Neural crest cell (in vitro differentiated cells): ENCODE results near the gene KIRREL1. TPM values are rescaled to one million over a fixed set of nuclear protein-coding genes. Genes with fewer than 3 reads are reported as not detected.

ENCODE experiments used
- DNase-seq: peaks from one replicate; pipeline ENCODE4 v3.0.0; 2021; ENCODE audit warnings: low read depth, mixed read lengths, low spot score
- H3K27ac Mint-ChIP-seq: one replicate; pipeline ENCODE4 v1.8.0; 2021; ENCODE audit warnings: mild to moderate bottlenecking, mixed read lengths; ENCODE audit not compliant: unreplicated experiment
- H3K27me3 Mint-ChIP-seq: 2 replicates; pipeline ENCODE4 v1.8.0; 2021; ENCODE audit warnings: low read depth, mild to moderate bottlenecking, mixed read lengths
- H3K36me3 Mint-ChIP-seq: 2 replicates; pipeline ENCODE4 v1.8.0; 2021; ENCODE audit warnings: low read depth, mild to moderate bottlenecking, mixed read lengths
- H3K4me1 Mint-ChIP-seq: 2 replicates; pipeline ENCODE4 v1.8.0; 2021; ENCODE audit warnings: mixed read lengths
- H3K4me3 Mint-ChIP-seq: one replicate; pipeline ENCODE4 v1.8.0; 2021; ENCODE audit warnings: mild to moderate bottlenecking, mixed read lengths
- H3K9me3 Mint-ChIP-seq: 2 replicates; pipeline ENCODE4 v1.8.0; 2021; ENCODE audit warnings: mixed read lengths
- CTCF ChIP-seq: fragments of 200-600 bp; sonication (generic); conservative IDR thresholded peaks from 2 replicates; pipeline ENCODE4 v1.5.0; 2021; ENCODE audit warnings: antibody characterized with exemption, mild to moderate bottlenecking
- total RNA-seq: library from RNA; stranded (reverse); gene quantifications from 2 replicates; pipeline ENCODE4 v1.2.1, GENCODE V29; 2021

Gene KIRREL1
- total RNA-seq, 1 donor from 2014 or later, result 64.9 TPM

- no peak overlapping the region for H3K27ac Mint-ChIP-seq
- H3K36me3 Mint-ChIP-seq, result no peaks in the 10 kb centered on the region
- H3K4me1 Mint-ChIP-seq, result peaks cover 39% of the 10 kb centered on the region
These were observed 123.1 kb downstream of the KIRREL1 start for GRCh38 chr1:158116311-158117167.

DNA sequence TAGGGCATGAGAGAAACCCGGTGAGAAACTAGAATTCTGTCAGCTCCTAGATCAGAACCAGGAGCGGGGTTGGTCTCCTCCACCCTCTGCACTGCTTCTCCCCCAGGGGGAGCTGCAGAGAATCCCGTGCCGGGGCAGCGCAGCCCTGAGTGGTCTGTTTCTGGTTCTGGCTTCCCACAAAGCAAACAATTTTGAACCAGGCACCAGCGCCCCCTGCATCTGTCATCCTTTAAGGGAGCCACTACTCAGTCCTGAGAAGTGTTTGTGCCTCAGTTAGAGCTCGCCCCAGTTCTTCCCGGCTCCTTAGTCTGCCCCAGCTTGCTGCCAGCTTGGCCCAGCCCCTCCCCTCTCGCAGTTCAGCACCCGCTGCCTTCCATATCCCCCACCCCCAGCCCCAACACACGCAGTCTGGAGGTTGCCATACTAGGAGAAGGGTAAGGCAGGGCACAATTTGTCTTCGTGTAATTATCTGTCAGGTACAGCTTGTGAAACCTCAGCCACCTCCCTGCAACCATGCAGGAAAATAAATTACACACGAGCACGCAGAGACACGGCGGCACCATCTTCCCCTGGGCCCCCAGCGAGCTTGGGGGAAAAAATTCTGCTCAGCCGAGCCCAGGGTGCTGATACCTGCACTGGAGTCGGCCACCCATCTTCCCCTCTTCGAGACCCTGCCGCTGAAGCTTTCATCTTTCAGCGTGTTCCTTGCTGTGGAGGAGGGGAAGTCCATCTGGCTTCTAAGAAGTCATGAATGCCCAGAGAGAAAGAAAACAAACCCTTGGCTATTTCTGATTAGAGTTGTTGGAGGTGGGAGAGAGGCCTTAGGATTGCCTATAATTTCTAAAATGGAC lies 124.6 kb downstream of the KIRREL1 start:
- H3K27ac Mint-ChIP-seq, result peak overlapping the region; percentile 62
- H3K4me1 Mint-ChIP-seq, result peaks cover 35% of the 10 kb centered on the region
- peak overlapping the region; percentile 44 for H3K4me3 Mint-ChIP-seq
- TF ChIP-seq CTCF, result peak; percentile 65
- peaks cover 45% of the 10 kb centered on the region for H3K27me3 Mint-ChIP-seq
- DNase-seq, result peak; percentile 63
- H3K9me3 Mint-ChIP-seq, result no peaks in the 10 kb centered on the region
- no peaks in the 10 kb centered on the region for H3K36me3 Mint-ChIP-seq

More at GRCh38 chr1:158116311-158117167, 123.1 kb downstream of the KIRREL1 start:
- Mint-ChIP-seq H3K4me3 (peak overlapping the region; percentile 33), H3K9me3 (no peaks in the 10 kb centered on the region), H3K27me3 (peaks cover 49% of the 10 kb centered on the region)
- TF ChIP-seq CTCF, result no peak
- DNase-seq, result no peak

DNA sequence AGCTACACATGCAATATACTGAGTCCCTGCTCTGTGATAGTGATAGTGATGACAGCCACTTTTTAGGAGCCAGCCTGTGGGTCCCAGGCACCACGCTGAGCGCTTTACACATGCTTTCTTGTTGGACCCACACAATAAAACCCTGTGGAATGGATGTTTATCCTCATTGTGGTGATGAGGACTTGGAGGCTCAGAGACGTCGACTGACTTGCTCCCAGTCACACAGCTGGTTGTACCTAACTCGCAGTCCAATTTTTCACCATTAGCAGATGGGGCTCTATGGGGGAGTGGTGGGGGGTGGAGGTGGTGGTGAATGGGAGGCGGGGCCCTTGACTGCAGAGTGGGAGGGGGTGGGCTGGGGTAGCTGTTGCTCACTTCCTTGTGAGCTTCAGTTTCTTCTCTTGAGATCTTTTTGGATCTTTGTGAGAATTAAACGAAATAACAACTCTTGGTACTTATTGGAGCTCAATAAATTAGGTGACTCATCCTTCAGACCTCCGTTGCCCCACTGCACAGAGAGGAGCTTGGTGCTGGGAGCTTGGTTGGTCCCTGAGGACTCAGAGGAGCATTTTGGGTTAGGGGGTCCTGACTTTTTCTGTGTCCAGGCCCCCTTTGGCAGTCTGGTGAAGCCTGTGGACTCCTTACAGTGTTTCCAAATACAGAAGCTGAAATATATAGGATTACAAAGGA lies 125.4 kb downstream of the KIRREL1 start:
- H3K36me3 Mint-ChIP-seq, result no peaks in the 10 kb centered on the region
- H3K27me3 Mint-ChIP-seq, result peaks cover 47% of the 10 kb centered on the region
- H3K9me3 Mint-ChIP-seq, result no peaks in the 10 kb centered on the region
- no peak for TF ChIP-seq CTCF
- peaks cover 31% of the 10 kb centered on the region for H3K4me1 Mint-ChIP-seq
- no peak overlapping the region for H3K27ac Mint-ChIP-seq
- H3K4me3 Mint-ChIP-seq, result peak overlapping the region; percentile 44
- no peak for DNase-seq

DNA sequence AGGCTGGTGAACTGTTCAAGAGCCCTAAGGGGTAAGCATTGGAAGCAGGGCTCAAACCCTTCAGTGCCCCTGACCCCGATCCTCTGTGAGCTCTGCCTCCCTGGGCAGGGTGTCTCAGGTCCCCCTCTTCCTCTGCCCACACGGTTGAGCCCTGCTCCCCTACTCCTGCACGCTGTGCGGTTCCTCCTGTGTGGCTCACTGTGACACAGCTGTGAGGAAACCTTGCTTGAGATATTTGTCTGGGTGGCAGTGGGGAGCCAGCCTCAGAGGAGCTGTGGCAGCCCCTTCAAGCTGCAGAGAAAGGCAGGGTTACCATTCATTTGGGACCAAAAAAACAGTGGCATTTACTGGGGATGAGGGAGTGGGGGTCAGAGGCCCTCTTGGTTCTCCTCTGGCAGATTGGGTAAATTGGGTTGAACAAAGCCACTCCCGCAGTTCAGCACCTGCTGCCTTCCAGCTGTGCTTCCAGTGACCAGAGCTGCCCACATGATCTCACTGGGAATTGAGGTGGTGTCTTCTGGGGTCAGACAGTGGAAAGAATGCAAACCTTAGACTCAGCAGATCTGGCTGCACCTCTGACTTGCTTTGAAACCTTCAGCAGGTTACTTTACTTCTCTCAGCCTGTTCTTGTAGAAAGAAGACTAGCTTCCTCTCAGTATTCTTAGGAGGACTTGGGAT lies 126.7 kb downstream of the KIRREL1 start:
- Mint-ChIP-seq H3K27ac (no peak overlapping the region), H3K9me3 (no peaks in the 10 kb centered on the region), H3K4me3 (no peak overlapping the region), H3K4me1 (peaks cover 31% of the 10 kb centered on the region), H3K36me3 (no peaks in the 10 kb centered on the region), H3K27me3 (peaks cover 46% of the 10 kb centered on the region)
- TF ChIP-seq CTCF, result no peak
- DNase-seq, result no peak
